SK-N-DZ (cell line): ENCODE data around the gene XRN2.
A peak's percentile ranks its signal among the peaks of the same experiment; 100 is the strongest.
"Not testable (repeated sequence)": the region's sequence is repeated elsewhere in the genome, so short reads cannot be mapped to it uniquely, and the experiment has no call there.

ENCODE experiments used
- DNase-seq: peaks from one replicate; pipeline ENCODE4 v3.0.0-alpha.2; 2015; ENCODE audit warnings: low spot score

The XRN2 gene

GRCh38 chr20:21387528-21387927 lies 84.4 kb downstream of the XRN2 start:
- no peak for DNase-seq

- no peak for DNase-seq
These were observed 85.4 kb downstream of the XRN2 start for GRCh38 chr20:21388566-21388965.

GRCh38 chr20:21389368-21389767 lies 86.2 kb downstream of the XRN2 start:
- DNase-seq = no peak

GRCh38 chr20:21390768-21391167 lies 87.6 kb downstream of the XRN2 start:
- no peak for DNase-seq

GRCh38 chr20:21391185-21391971 lies 88.2 kb downstream of the XRN2 start:
- no peak for DNase-seq

- no peak for DNase-seq
These were observed 88.8 kb downstream of the XRN2 start for GRCh38 chr20:21391972-21392352.

GRCh38 chr20:21393166-21393565 lies 90.0 kb downstream of the XRN2 start:
- no peak for DNase-seq

- no peak for DNase-seq
These were observed 90.8 kb downstream of the XRN2 start for GRCh38 chr20:21393816-21394519.

- no peak for DNase-seq
These were observed 91.4 kb downstream of the XRN2 start for GRCh38 chr20:21394551-21394950.

- DNase-seq = no peak
These were observed 92.0 kb downstream of the XRN2 start for GRCh38 chr20:21395051-21395665.

GRCh38 chr20:21395666-21396598 lies 92.8 kb downstream of the XRN2 start:
- peak; percentile 47 for DNase-seq

GRCh38 chr20:21396599-21397340 lies 93.6 kb downstream of the XRN2 start:
- DNase-seq = no peak

GRCh38 chr20:21397341-21398108 lies 94.4 kb downstream of the XRN2 start, which contains the start of gene NKX2-4:
Gene NKX2-4, minus strand, starts transcription at chr20:21397526. Its CDS starts 127 bp downstream, at chr20:21397399.
- no peak for DNase-seq

GRCh38 chr20:21398109-21399004 lies 95.2 kb downstream of the XRN2 start:
- no peak for DNase-seq

- no peak for DNase-seq
These were observed 95.9 kb downstream of the XRN2 start for GRCh38 chr20:21399005-21399475.

GRCh38 chr20:21411725-21412124 lies 108.6 kb downstream of the XRN2 start:
- no peak for DNase-seq

GRCh38 chr20:21413996-21414395 lies 110.9 kb downstream of the XRN2 start:
- DNase-seq = not testable (repeated sequence)

- DNase-seq = not testable (repeated sequence)
These were observed 116.0 kb downstream of the XRN2 start for GRCh38 chr20:21419147-21419546.
